ENCODE measurements around the gene RNASE1.

GRCh38 chr14:20799456-20799891 lies 3.2 kb downstream of the RNASE1 start:
- TF ChIP-seq POLR2AphosphoS5 (IDR thresholded peaks at IDR 0.05) (no peak), POLR2A (IDR thresholded peaks at IDR 0.05) (no peak)
- TF ChIP-seq, protein P1, sequence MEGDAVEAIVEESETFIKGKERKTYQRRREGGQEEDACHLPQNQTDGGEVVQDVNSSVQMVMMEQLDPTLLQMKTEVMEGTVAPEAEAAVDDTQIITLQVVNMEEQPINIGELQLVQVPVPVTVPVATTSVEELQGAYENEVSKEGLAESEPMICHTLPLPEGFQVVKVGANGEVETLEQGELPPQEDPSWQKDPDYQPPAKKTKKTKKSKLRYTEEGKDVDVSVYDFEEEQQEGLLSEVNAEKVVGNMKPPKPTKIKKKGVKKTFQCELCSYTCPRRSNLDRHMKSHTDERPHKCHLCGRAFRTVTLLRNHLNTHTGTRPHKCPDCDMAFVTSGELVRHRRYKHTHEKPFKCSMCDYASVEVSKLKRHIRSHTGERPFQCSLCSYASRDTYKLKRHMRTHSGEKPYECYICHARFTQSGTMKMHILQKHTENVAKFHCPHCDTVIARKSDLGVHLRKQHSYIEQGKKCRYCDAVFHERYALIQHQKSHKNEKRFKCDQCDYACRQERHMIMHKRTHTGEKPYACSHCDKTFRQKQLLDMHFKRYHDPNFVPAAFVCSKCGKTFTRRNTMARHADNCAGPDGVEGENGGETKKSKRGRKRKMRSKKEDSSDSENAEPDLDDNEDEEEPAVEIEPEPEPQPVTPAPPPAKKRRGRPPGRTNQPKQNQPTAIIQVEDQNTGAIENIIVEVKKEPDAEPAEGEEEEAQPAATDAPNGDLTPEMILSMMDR (IDR thresholded peaks at IDR 0.05) = no peak
